Raji (cell line): ENCODE data around the gene MYO18A.

ENCODE experiments used
- POLR2A ChIP-seq: IDR thresholded peaks from 2 replicates; pipeline ENCODE4 v1.6.1; 2011; ENCODE audit warnings: low read depth, low read length, control low read depth; ENCODE audit not compliant: insufficient read depth

Gene MYO18A

GRCh38 chr17:29126268-29126930 is 53.8 kb downstream of the MYO18A start:
- TF ChIP-seq POLR2A, result no peak

DNA sequence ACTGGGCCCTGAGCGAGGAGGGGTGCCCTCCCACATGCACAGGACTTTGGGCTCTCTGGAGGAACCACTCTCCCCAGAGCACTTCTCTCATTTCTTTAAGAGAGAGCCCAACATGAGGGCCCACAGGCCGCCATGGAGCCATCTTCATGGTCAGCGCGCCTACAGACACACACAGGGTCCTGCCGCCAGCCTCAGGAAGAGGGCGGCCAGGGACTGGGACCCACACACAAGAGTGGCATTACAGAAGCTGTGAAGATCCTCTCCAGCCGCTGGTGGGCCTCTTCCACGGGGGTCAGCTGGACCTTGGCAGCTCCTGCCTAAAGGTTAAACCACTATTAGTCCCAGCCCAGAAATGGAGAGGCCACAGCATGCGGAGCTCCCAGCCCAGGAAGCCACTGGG is 54.5 kb downstream of the MYO18A start:
- no peak for TF ChIP-seq POLR2A

DNA sequence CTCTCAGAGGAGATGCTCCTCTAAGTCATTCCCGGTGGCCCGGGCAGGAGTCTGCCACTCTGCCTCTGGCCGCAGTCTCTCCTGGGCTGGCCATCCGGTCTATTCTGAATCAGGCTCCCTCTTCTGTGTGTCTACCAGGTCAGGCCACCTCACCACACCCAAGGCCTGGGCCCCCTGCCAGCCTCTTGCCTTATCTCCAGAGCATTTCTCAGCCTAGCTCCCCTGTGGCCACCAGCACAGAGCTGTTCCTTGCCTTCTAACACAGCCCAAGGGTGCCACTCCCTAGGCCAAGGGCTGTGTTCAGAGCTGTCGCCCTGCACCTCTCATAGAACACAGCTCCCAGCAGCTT is 55.3 kb downstream of the MYO18A start:
- no peak for TF ChIP-seq POLR2A

DNA sequence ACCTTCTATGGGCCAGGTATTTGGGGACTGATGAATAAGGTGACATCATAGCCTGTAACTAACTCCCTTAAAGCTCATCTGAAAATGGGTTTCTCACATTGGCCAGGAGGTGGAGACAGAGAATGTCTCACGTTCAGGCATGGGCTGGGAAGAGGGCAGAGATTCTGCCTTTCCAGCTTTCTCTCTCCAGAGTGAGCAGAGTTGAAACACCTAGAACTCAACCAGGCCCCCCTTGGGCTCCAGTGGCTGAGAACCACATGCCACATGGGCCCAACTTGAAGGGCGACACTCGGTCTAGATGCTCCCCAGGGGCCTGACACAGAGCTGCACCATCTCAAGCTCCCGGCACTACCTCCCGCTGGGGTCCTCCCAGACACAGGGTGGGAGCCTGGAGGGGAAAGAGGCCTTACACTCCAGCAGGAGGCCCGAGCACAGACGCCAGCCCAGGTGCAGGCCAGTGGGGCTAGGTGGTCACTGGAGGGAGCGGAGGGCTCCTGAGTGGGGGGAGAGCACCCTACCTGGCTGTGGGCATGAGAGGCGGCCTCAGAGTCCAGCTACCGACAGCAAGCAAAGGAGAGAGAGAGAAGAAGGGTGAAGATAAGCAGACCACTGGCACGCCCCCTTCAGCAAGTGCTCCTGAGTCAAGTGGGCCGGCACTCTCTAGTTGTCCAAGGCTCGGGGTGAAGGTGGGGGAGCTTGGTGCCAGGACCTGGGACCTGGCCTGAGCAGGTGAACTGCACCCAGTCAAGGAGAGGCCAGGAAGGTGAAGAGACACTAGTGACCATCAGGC is 55.9 kb downstream of the MYO18A start:
- TF ChIP-seq POLR2A, result no peak

- no peak for TF ChIP-seq POLR2A
These were observed 57.1 kb downstream of the MYO18A start for GRCh38 chr17:29123111-29123510.

DNA sequence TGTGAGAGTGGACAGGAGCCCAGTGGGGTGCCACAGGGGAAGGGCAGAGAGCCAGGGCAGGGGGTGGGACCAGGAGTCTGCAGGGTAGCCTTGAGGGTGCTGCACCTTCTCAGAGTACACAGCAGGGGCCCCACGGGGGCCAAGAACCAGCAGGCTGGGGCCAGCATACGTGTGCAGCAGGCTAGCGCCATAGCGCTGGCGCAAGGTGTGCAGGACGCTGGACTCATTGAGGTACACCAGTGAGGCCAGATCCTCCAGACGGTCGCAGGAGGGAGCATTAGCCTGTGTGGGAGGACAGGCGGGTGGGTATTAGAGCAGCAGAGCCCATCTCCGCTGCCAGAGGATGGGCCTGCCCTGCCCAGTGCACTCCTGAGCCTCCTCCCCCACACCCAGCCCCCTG is 58.8 kb downstream of the MYO18A start:
- no peak for TF ChIP-seq POLR2A

DNA sequence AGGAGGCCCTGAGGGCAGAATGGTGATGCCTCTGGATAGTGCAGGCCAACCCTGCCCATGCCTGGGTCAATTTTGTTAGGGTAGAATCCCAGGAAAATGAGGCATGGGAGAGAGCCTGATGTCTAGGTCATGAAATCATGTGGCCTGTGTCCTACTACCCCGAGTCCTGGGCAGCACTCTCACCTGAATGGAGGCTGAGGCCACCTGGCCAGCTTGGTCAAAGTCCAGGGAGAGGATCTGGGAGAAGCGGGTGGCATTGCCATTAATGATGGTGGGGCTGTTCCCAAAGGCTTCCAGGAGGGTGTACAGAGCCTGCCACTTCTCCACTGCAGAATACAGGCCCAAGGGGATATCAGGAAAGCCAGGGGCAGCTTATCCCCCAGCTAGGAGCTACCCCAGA is 59.8 kb downstream of the MYO18A start:
- TF ChIP-seq POLR2A, result no peak

- no peak for TF ChIP-seq POLR2A
These were observed 60.9 kb downstream of the MYO18A start for GRCh38 chr17:29119265-29119664.

DNA sequence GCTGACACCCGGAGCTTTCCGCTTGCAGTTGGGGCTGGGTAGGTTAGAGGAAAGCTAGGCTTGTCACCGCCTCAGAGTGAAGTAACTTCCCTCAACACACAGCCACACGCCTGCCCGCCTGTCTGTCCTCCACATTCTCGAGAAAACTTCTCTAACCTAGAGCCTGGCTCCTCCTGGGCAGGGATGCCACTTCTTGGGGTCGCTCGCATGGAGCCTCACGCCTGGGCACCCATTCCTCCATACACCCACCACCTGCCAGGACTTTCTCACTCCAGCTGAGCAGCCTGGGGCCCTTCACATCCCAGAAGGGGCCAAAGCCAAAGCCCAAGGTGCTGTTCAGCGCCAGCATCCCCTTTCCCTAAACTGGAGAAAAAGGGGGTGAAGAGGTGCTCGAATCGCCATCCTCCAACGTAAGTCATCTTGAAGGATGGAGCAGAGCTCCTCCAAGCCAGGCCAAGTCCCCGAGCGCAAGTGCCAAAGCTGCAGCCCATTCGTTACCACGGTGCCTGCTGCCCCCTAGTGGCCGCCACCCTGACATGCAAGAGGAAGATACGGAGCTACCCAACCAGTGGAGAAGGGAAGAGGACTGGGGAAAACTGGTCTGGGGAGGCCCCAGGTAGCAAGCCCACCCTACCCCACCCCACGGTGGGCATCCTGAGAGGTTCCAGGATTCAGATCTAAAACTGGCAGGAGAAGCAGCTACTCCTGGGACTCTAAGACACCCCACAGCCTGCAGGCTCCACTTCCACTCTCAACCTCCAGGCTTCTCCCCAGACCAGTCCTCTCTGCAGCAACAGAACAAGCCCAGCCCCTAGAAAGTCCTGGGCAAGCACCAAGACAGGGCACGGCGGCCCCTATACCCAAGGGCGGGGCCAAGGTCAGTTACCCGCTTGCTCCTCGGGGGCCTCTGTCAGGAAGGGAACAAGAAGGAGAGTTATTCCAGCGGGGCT is 63.1 kb downstream of the MYO18A start:
- TF ChIP-seq POLR2A, result no peak

DNA sequence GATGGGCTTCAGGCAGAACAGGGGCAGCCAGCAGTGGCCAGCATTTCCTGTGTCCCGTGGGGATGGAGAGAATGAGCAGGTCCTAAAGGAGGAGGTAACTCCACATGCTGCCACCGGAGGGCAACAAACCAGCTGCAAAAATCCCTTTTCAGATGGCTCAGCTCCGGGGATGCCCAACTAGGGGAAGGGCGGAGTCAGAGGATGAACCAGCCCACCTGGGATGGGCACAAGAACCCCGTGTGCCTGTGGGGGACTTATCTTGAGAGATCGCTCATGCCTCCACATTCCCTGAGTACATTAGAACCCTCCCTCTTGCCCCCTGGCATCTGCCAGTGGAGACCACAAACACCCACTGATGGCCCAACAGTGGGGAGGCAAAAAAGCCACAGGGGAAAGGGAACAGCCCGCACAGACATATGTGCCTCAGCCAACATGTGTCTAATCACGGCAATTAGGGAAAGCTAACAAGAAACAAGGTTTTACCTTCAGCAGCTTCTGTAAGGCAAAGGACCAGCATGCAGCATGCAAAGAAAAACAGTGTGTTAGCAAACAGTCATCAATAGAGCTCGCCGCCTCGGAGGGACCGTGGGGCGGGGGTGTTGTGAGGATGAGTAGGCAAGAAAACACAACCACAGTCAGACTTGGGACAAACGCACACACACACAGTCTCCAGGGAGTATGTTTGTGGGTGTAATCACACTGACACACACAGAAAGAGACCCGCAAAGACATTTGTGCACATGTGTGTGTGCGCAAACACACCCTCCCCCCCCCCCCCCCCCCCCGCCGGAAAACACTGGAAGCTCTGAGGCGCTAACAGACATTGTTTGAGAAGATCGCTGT is 64.0 kb downstream of the MYO18A start:
- TF ChIP-seq POLR2A, result no peak

DNA sequence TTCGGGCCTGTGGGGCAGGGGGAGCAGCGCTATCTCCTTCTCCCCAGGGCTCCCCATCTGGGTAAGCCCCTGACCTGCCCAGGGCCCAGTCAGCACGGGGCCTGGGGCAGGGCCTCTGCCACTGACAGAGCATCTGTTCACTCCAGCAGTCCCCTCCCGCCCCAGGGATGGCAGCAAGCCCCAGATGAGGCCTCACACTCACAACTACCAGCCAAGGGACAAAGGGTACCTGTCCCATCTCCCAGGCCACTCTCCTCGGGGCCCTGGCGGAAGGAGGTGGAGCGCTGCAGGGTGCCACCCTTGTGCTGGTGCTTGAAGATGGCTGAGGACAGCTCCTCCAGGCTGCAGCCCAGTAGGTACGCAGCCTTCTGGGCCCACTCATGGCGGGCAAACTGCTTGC is 64.8 kb downstream of the MYO18A start:
- TF ChIP-seq POLR2A, result no peak

GRCh38 chr17:29114141-29114540 is 66.1 kb downstream of the MYO18A start:
- no peak for TF ChIP-seq POLR2A

DNA sequence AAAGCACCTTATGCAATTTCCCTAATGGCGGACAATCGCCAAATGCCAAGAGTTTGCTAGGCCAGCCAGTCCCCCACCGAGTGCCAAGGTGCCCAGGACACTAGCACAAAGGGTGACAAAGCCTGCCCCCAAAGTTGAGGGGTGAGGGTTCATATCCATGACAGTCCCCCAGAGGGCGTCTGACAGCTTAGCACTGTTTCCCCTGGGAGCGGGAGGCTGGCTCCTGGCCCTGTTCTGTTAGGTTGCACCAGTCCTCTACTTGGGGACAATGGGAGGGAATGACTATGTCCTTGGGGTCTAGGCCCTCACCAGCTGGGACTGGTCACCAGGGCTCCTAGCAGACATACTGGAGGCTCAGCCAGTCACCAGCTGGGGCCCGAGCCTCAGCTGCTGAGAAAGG is 66.9 kb downstream of the MYO18A start:
- no peak for TF ChIP-seq POLR2A

GRCh38 chr17:29112771-29113295 is 67.4 kb downstream of the MYO18A start:
- no peak for TF ChIP-seq POLR2A
